Activated CD4-positive, alpha-beta T cell treated with anti-CD3 and anti-CD28 coated beads, Interleukin-2, amount 50 U/mL, for 16 hours (primary cell): ENCODE data around the gene CFAP410.

Source experiments
- DNase-seq: peaks from one replicate; pipeline ENCODE4 v3.0.0-alpha.2; 2020

CFAP410 gene

DNA sequence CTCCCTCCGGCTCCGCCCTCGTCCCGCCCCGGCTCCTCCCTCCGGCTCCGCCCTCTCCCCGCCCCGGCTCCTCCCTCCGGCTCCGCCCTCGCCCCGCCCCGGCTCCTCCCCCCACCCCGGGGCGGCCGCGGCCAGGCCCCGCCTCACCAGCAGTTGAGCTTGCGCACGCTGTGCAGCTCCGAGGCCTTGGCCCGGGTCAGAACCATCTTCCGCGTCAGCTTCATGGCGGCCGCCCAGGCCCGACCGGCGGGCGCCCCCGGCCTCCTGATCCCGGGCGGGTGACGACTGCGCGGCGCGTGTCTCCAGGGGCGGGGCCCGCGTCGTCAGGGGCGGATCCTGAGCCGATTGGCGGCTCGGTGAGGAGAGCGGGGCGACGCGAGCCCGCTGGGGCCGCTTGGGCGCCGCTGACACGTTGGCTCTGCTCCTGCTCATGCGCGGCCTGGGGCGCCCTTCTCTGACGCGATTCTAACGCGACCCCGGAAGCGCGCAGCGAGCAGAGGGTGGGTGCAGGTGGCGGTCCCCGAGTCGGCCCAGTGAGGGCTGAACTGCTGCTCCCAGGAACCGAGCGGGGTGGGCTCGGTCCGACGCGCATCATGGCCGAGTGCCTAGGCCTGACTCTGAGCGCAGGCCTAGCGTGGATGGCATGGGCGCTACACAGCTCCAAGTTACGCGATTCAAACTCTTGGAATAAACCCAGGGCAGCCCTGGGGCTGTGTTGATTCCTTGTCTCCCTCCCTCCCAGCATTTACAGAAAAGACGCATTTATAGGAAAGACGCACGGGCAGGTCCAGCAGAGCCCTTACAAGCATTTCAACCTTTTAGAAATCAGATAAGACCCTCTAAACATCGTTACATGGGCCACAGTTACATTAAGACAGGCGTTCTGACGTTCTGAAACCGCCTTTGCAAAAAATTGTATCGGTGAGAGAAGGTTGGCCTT lies at the start of gene CFAP410:
Gene CFAP410, minus strand, starts transcription at position 420 of the 940 bp plus-strand sequence. Its CDS starts 196 bp downstream, at position 224.
- peak; percentile 95 for DNase-seq

DNA sequence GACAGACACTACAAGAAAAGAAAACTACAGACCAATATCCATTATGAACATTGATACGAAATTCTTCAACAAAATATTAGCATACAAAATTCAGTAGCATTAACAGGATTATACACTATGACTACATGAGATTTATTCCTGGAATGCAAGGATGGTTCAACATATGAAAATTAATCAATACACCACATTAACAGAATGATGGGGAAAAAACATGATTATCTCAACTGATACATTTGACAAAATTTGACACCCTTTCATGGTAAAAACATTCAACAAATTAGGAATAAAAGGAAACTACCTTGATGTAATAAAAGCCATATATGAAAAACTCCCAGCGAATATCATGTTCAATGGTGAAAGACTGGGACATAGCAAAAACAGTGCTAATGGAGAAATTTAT lies 45.8 kb upstream of the CFAP410 start:
- no peak for DNase-seq

DNA sequence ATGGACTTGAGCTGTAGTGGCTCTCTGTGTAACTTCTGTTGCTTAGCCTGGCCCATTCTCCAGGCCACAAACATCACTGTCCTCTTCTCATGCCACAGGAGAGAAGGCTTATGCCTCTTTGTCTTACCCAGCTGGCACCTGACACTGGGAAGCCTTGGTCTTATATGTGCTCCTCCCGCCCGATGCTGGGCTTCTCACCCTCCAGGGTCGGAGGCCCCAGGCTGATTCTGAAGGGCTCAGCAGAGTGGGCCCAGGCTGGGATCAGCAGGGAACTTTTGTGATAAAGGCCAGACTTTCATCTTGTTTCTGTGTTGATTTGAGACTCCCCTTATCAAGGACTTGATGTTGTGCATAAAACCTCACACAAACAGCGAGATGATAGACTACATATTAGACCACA lies 44.0 kb upstream of the CFAP410 start:
- no peak for DNase-seq

DNA sequence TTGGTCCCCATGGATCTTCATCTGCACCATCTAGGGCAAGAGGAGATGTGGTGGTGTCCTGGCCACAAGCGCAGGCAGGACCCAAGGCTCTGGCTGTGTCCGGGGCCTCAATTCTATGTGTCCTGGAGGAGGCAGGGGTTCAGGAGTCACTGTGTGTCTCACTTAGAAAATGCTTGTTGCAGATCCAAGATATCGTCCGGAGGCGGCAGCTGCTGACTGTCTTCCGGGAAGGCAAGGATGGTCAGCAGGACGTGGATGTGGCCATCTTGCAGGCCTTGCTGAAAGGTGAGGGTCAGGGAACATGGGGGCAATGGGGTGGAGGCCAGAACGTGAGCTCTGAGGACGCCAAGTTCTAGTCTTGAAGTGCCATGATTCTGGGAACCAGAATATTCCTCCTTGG lies 43.3 kb upstream of the CFAP410 start:
- DNase-seq = no peak

DNA sequence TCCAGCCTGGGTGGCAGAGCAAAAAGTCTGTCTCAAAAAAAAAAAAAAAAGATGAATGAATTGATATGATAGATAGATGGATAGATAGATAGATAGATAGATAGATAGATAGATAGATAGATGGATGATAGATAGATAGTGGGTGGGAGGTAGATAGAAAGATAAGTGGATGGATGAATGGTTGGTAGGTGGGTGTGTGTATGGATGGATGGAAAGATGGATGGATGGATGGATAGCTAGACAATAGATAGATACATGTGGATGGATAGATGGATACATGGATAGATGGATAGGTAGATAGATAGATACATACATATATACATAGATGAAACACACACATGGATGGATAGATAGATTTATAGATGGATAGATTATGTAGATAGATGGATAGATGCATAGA lies 42.7 kb upstream of the CFAP410 start:
- no peak for DNase-seq

DNA sequence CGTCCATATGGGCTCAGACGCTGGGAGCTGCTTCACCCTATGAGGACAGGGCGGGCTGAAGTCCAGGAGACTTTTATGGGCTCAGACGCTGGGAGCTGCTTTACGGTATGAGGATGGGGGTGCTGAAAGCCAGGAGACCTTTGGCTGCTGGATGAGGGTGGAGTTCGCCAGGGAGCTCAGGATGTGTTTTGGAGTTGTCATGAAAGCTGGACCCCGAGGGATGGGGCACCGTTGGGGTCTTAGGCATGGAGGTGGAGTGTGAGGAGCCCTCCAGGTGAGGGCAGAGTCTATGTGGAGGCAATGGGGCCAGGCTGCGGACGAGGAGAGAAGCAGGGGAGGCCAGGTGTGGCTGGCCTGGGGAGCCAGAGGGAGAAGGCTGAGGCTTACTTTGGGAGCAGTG lies 41.7 kb upstream of the CFAP410 start:
- DNase-seq = no peak

DNA sequence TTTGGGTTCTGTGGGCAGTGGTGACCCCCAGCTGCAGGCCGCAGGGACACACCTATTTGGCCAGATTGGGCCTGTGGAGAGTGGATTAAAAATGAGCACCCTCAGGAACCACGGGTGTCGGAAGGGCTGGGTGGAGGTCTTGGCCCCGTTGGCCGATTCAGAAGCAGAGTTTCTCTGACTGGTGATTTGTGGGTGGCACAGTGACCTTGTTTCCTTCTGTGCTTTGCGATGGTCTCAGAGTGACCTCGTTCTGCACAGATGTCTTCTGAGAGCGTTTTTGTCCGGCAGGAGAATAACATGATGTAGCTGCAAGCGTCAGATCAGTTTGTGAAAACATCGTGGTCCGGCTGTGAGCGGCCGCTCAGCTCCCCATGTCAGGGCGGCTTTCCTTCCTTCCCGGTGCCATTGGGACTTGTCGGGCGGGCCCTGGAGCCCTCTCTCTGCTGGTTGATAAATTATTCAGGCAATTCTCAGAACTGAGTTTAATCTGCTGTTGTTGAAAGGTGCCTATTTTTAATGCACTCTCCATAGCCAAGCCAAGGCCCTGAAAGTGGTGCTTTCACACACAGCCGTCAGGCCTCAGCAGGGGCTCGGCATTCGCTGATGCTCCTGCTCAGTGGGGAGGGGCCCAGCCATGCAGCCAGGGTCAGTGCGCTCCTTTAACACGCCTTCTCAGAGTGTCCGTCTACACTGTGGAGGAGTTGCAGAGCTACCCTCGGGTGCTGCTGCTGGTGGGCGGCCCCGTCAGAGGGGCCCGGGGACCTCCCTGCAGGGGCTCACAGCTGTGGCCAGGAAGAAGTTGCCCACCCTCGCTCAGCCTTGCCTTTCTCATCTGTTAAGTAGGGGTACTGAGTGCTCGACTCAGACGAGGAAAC lies 41.0 kb upstream of the CFAP410 start:
- no peak for DNase-seq

DNA sequence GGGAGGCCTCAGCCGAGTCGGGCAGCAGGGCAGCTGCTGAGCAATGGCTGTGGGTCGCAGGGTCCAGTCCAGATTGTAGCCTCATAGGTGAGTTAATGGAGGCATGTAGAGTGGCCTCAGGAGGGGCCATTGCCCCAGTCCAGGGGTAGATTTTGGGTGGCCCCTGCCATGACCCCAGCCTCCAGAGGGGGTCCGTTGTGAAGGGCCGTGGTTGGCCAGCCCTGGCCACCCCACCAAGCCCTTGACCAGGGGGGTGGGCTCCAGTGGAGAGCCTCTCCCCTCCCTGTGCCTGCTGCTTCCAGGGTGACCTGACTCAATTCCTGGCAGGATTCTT lies 40.3 kb upstream of the CFAP410 start:
- DNase-seq = no peak

DNA sequence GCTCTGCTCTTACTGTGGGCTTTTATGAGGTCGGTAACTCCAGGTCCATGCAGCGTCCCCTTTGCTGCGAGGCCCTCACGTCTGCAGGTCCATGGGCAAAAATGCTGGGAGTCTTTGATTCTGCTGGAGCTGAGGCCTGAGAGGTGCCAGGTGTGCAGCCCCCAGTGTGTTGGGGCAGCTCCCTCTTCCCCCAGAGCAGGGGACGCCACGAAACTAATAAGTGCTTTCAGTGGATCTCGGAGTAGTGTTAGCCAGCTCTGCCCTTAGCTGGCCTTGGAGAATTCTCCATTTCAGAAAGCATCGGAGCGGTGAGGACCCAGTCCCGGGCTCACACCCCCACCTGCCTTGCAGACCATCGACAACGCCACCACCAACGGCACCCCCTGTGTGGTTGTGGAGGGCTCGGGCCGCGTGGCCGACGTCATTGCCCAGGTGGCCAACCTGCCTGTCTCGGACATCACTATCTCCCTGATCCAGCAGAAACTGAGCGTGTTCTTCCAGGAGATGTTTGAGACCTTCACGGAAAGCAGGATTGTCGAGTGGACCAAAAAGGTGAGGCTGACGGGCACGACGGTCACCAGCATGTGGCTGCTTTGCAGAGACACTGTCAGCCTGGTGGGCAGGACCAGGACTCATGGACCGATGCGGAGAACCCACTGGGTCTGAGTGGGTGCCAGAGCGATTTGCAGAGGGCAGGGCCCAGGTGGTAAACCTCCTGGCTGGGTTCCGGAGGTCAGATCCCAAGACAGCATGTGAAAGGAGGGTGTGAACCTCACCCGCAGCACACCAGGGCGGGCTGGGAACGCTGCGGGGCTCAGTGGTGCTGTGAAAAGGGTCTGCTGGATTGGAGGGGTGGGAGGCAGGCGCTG lies 39.7 kb upstream of the CFAP410 start:
- no peak for DNase-seq

DNA sequence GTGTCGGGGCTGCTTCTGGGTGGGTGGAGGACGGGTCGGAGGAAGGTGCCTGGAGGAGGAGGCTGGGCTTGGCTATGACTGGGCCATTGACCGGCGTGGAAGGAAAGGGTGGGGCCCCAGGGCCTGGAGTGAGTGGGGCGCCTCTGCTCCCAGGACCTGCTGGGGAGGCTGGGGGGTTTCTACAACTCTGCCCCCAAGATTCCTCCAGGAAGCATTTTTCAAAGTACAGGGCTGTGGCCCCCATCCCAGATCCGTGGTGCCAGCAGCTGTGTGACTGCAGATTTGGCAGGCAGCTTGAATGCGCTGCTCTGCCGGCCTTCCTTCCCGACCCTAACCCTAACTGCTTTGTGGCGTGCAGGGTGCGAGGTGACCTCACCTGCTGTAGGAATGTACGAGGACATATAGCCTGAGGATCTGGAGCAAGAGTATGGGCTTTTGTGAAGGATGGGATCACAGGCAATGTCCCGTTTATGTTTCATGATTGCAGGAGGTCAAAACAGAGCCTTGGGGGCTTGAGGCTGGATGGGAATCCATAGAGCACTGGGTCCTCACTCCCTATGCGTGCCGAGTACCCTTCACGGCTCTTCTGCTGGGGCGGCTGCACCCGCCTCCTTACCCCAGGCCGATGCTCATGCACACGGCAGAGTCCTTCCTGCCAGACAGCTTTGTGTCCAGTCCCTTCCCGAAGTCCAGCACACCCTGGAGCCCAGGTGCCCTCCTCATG lies 38.9 kb upstream of the CFAP410 start:
- DNase-seq = no peak

DNA sequence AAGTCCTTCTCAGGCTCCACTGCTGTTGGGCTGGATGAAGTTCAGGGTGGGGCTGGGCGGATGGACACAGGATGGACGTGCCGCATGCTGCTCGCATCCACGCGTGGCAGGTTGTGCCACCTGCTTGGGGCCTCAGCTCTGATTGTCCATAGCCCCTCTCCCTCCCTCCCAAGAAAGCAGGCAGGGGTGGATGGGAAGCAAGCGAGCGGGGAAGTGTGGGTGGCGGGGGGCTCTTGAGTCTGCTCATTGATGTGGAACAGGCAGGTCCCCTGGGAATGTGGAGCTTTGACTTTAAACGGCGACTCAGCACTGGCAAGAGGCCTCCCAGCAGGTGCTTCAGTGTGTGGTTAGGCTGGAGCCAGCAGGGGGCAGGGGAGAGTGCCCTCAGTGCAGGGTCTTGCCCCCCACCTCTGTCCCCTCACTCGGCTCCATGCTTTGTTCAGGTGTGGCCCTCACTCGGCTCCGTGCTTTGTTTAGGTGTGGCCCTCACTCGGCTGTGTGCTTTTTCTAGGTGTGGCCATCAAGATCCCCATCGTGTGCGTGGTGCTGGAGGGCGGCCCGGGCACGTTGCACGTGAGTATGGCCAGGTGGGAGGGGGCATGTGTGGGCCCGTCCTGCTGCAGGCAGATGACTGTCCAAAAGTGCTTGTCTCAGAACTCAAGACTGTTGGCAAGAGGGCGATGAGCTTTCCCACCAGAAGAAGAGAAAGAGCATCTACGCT lies 38.2 kb upstream of the CFAP410 start:
- no peak for DNase-seq

DNA sequence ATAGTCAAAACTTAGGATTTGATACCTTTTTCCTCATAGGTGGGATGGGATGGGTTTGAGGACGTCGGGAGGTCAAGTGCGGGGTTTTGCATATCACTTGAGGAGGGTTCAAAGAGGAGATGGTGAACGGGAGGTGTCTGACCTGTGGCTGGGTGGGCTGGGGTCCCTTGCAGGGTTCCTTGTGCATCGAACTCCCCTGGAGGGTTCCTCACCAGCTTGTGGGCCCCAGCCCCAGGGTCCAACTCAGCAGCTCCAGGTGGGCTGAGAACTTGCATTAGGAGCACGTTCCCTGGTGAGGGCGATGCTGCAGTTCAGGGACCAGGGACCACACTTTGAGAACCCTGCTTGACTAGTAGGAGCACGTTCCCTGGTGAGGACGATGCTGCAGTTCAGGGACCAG lies 37.4 kb upstream of the CFAP410 start:
- no peak for DNase-seq

DNA sequence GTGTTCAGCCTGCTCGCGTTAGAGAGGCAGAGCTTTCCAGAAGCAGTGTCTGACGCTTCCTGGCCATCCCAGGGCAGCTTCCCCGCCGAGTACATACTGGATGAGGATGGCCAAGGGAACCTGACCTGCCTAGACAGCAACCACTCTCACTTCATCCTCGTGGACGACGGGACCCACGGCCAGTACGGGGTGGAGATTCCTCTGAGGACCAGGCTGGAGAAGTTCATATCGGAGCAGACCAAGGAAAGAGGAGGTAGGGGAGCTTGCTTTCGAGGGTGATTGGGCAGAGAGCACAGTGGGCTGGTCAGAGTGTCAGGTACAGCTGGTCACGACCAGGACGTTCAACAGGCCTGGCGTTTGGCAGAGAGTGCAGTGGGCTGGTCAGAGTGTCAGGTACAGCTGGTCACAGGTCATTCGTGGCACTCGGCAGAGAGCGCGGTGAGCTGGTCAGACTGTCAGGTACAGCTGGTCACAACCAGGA lies 36.6 kb upstream of the CFAP410 start:
- no peak for DNase-seq

DNA sequence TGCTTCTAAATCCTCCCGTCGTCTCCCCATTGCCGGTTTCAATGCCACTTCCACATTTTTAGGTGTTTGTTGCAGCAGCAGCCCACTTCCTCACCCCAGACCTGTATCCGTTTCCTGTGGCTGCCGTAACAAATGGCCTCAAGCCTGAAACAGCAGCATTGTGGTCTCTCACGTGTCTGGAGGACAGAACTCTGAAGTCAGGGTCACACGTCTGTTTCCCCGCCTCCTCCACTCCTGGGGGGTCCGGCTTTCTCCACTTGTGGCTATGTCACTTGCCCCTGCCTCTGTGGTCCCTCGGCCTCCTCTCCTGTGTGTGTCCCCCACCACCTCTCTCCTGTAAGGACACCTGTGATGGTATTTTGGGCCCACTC lies 36.1 kb upstream of the CFAP410 start:
- DNase-seq = peak; percentile 33

DNA sequence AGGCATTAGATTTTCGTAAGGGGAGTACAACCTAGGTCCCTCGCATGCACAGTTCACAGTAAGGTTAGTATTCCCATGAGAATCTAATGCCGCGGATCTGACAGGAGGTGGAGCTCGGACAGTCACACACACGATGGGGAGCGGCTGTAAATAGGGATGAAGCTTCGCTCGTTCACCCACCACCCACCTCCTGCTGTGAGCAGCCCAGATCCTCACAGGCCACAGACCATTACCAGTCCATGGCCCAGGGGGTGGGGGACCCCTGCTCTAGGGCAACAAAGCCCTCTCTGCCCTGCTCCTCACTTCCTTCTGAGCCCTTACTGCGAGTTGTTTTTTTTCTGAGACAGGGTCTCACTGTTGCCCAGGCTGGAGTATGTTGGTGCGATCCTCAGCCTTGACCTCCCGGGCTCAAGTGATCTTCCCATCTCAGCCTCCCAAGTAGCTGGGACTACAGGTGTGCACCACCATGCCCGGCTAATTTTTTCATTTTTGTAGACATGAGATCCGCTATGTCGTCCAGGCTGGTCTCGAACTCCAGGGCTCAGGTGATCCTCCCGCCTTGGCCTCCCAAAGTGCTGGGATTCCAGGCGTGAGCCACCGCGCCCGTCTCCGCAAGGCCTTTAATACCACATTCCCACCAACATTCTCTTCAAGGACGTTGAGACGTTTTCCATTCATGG lies 35.6 kb upstream of the CFAP410 start:
- DNase-seq = no peak

DNA sequence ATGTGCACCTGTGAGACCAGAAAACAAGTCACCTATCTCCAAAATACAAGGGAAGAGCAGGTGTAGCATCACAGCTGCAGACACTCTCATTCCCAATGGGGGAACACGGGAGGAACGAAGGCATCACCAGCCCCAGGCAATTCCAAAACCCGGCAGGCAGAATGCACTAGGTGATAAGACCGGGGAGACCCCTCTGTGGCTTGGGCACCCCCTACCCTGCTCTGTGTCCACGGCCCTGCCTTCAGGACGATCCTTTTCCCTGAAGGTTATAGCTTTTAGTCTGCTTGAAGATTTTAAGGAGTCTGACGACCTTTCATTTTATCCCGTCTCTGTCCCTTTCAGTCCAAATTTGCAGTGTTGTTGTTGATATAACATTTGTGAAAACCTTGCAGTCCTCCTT lies 33.4 kb upstream of the CFAP410 start:
- DNase-seq = no peak

DNA sequence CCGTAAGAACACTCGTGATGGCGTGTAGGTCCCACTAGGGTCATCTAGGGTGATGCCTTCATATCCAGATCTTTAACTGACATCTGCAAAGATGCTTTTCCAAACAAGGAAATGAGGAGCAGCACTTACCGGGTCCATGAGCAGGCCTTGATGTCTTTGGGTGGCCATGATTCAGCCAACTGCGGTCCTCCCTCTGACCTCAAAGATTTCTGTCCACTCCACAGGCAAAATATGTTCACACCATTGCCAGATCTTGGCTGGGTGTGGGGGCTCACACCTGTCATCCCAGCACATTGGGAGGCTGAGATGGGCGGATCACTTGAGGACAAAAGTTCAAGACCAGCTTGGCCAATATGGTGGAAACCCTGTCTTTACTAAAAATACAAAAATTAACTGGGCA lies 32.4 kb upstream of the CFAP410 start:
- DNase-seq = no peak

DNA sequence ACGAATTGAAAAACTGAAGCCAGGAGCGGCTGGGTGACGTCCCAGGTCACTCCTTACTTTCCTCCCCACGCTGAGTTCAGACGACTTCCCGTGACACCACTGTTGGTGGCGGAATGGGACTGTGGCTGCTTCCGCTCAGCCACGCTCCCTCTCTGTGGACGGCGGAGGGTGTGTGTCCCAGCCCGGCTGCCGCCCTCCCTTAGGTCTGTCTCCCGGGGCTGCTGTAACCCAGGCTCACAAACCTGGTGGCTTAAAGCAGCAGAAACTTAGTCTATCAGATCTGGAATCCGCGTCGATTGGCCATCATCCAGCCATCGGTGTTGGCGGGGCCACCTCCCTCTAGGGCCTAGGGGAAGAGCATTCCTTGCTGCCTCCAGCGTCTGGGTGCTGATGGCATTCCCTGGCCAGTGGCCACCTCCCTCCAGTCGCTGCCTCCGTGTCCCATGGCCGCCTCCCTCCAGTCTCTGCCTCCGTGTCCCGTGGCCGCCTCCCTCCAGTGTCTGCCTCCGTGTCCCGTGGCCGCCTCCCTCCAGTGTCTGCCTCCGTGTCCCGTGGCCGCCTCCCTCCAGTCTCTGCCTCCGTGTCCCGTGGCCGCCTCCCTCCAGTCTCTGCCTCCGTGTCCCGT lies 31.7 kb upstream of the CFAP410 start:
- no peak for DNase-seq

DNA sequence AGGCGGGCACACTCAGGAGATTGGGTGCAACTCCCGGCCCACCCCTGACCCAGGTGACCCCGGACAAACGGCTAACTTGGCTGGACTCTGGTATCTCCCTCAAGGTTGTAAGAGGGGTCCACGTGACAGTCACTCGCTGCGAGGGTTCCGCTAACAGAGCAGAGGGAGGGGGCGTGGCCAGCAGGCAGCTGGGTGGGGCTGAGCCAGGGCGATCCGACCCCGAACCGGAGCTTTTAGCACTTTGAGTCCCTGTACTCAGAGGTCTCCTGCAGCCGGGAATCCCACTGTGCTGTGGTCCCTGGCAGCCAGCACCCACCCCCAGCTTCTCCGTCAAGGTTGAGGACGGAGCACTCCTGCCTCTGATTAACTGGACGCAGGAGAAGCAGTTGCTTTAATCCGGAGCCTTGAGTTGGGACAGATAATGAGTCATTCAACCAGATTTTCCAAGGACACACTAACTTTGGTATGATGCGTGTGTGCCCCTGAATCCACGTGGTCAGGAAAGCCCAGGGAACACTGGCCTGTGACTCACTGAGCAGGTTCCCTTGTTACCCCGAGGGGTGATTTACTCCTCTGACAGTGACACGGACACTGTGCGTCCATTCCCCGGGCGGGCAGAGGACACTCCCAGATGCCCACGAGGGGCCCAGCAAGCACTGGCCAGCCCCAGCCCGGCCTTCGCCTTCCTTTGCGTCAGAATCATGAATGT lies 31.0 kb upstream of the CFAP410 start:
- no peak for DNase-seq
